Stimulated activated naive CD8-positive, alpha-beta T cell treated with anti-CD3 and anti-CD28 coated beads, Interleukin-15, Interleukin-2, amounts not matched to agents 100 U/mL and 50 U/mL, for 24 hours (primary cell): ENCODE data around the gene PHYHIPL.
"Not testable (repeated sequence)": the region's sequence is repeated elsewhere in the genome, so short reads cannot be mapped to it uniquely, and the experiment has no call there.

Source experiments
- ATAC-seq: fragments of 150-1000 bp; cut with Tn5 transposase; one replicate; pipeline ENCODE4 v1.10.0; 2021
- DNase-seq: peaks from one replicate; pipeline ENCODE4 v3.0.0; 2021

The PHYHIPL gene

DNA sequence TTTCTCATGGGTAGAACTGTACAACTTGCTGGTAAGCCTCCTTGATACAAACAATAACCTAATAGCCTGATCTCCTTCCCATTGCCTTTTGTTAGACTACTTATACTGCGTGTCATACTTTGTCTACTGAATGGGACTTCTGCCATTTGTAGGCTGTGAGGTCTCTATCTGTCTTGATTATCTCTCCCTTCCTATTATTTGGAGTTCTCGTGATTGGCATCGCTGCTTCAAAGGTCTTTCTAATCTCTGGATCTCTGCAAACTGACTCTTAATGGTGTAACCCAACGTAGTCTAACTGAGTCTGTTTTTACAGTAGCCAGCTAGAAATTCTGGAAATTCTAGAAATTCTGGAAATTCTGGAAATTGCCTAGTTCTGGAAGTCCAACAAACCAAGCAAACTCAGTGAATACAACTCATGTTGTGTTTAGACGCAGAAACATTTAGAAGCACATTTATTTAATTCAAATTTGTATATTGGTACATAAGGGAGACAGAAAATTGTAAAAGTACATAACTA, 29.8 kb downstream of the PHYHIPL start:
- no peak for ATAC-seq
- DNase-seq: no peak

DNA sequence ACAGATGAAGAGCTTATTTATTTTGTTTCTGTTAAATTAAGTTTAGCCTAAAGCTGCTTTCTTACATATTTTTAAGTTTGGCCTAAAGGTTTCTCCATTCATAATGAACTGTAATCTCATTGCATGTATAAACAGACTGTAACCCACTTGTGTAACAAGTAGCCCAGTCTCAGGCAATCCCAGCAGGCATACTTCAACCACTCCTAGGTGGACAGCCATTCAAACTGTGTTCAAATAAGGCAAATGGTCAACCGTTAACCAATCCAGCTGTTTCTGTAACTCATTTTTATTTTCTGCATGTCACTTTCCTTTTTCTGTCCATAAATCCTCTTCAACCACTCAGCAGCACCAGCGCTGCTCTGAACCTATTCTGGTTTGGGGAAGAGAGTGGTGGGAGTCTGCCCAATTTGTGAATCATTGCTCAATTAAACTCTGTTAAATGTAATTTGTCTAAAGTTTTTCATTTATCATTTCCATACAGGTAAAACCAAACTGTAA, 35.9 kb downstream of the PHYHIPL start:
- ATAC-seq (no peak), DNase-seq (no peak)

DNA sequence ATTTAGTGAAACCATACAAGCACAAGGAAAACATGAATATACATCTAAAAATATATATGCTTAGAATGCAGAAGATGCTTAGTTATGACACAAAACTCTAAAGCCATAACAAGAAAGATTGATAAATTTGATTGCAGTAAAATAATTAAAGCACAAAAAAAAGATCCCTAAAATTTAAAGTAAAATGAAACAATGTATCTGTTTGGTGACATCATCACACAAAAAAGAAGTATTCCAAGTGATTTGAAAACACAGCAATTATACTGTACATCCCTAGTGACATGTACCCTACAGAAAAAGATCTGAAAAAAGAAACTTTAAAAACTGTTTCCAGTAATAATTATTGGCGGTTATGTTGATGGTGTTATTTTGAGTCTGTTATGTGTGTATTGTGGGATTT, 37.7 kb downstream of the PHYHIPL start:
- ATAC-seq: no peak

DNA sequence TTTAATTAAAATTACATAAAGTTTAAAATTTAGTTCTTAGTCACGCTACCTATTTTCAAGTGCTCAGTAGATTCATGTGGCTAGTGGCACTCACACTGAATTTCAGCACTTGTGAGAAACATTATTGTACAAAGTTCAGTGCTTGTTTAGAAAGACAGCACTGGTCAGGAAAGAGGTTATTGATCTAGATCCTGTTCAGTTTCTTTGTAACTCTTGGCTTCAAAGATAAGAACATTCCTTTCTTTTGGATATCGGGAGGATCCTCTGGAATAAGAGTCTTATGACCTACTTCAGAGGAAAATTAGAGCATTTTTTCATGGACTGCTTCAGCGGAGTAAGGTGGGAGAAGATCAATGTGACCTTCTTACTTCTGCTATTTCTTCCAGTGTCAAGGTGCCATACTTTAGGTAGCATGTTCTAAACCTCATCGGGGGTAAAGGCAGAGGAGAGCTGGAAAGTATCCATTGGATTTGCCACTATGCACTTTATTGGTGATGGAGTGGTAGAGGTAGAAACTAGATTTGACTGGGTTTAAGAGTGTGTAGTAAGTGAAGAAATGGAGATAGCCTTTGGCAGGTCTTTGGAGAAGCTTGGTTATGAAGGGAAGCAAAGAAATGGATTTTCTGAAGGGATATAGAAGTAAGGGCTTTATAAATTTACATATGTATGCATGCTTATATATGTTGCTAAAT, 39.9 kb downstream of the PHYHIPL start:
- no peak for DNase-seq
- no peak for ATAC-seq

More for the DNA sequence above, 37.7 kb downstream of the PHYHIPL start:
- DNase-seq: no peak

DNA sequence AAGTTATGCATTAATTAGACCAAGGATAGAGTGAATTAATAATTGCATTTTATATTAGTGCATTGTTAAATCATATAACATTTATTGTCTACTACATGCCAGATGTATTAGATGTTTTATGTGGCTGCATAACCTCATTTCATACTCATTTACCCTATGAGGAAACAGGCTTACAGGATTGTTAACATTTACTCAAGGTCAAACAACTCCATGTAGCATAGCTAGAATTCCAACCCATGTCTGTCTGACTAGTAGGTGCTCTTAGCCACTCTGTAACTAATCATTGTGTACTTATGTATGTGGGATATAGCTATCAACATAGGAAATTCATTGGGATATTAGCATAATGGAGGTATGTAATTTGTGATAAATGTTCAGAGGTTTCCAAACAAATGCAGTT, 46.3 kb downstream of the PHYHIPL start:
- DNase-seq (no peak), ATAC-seq (no peak)

DNA sequence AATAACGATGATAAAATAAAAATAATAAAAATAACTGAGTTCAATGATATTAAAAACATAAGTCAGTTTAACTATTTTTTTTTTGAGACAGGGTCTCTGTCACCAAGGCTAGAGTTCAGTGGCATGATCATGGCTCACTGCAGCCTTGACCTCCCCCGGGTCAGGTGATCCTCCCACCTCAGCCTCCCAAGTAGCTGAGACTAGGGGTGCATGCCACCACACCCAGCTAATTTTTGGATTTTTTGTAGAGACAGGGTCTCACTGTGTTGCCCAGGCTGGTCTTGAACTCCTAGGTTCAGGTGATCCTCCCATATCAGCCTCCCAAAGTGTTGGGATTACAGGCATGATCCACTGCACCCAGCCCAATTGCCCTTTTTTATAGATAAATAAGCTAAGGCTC, 47.2 kb downstream of the PHYHIPL start:
- not testable (repeated sequence) for DNase-seq, ATAC-seq

DNA sequence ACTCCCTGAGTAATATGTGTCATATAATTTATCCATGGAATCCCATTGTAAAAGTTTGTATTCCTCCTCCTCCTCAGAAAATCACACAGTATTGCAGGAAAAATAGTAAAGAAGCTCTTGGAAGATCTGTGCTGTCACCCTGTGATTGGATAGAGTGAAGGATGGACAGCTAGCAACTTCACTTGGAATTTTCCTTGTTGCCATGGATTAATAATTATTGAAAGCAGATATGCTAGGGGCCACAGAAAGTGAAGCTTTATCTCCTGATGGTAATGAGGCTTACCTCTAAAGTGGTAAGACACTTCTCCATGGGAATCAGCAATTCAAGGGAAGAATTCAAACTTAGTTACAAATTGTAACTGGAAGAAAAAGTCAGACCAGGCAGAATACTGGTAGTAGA, 48.8 kb downstream of the PHYHIPL start:
- ATAC-seq: no peak

DNA sequence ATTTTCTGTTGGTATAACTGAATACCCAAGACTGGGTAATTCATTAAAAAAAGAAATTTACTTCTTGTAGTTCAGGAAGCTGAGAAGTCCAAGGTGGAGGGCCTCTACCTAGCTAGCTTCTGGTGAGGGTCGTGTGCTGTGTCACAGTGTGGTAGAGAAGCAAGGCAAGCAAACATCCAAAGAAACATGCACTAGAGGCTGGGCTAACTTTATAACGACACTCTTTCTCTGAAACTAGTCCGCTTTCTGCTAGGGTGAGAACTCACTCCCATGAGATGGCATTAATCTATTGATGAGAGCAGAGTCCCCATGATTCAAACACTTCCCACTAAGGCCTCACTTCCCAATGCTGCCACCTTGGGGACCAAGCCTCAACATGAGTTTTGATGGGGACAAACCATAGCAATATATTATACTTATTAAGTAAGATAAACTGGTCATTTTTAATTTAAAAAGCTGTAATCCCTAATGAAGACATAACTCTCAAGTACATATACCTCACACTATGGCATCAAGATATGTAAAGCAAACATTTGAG, 50.8 kb downstream of the PHYHIPL start:
- ATAC-seq: no peak

More for the DNA sequence above, 48.8 kb downstream of the PHYHIPL start:
- no peak for DNase-seq

DNA sequence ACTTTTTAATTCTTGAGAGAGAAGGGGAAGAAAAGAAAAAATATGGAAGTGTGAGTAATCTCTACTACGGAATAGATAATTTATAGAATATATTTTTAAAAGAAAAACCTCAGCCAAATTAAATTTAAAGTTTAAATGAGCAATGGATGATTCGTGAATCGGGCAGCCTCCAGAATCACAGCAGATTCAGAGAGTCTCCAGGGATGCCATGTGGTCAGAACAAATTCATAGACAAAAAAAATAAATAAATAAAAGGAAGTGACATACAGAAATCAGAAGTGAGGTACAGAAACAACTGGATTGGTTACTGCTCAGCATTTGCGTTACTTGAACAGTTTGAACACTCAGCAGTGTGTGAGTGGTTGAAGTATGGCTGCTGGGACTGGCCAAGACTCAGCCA, 53.0 kb downstream of the PHYHIPL start:
- no peak for DNase-seq
- ATAC-seq: no peak

More for the DNA sequence above, 50.8 kb downstream of the PHYHIPL start:
- DNase-seq: no peak

DNA sequence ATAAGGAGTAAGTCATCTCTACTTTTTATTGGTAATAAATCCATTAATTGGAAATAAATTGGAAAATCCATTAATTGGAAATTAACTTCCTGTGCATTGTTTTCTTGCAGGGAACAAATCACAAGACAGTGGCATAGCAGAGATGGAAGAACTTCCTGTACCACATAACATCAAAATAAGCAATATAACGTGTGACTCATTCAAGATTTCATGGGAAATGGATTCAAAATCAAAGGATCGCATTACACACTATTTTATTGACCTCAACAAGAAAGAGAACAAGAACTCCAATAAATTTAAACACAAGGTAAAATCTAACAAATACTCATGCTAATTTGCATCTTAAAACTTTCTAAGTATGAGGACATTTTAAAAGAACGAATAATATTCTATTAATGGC, 57.8 kb downstream of the PHYHIPL start:
- ATAC-seq: no peak

DNA sequence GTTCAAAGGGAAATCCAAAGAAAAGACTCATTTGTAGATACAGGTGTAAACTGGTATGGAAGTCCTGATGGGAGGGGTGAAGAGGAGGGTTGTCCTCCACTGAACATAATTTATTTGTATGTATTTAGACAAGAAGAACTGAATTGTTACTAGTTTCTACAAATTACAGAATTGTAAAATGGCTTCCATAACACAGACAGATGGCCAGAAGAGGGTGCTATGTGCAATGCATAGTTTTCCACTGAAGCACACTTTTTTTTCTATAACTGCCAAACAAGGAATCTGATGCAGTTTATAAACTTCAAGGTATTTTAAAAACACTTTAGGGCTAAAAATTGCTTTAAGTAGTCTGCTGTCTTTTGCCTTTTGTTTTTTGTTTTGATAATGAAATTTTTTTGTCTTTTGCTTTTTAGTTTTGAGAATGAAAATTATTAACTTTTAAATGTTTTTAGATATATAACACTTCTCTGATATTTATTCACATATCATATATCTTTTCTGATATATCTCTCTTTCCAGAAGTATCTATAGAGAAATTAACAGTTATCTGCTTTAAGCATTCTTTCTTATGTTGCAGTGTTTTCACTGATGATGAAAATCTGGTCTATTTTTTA, 58.5 kb downstream of the PHYHIPL start:
- DNase-seq (no peak), ATAC-seq (no peak)

More for the DNA sequence above, 57.8 kb downstream of the PHYHIPL start:
- no peak for DNase-seq

DNA sequence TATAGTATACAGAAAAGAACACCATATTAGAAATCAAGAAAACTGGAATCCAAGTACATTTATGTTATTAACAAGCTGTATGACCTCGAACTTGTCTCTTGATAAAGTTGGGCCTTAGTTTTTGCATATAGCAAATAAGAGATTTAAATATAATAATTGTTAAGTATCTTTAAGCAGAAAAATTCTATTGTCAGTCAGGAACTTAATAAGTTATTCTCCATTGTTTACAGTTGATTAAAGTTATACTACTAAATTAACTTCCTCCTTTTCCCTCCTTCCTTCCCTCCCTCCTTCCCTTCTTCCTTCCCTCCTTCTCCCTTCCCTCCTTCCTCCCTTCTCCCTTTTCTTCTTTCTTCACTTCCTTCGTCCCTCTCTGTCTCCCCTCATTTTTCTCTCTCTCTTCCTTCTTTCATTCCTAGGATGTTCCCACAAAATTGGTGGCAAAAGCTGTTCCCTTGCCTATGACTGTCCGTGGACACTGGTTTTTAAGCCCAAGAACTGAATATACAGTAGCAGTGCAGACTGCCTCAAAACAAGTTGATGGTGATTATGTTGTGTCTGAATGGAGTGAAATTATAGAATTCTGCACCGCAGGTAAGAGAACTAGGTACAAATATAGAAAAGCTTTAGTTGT, 59.7 kb downstream of the PHYHIPL start:
- DNase-seq (no peak), ATAC-seq (no peak)

DNA sequence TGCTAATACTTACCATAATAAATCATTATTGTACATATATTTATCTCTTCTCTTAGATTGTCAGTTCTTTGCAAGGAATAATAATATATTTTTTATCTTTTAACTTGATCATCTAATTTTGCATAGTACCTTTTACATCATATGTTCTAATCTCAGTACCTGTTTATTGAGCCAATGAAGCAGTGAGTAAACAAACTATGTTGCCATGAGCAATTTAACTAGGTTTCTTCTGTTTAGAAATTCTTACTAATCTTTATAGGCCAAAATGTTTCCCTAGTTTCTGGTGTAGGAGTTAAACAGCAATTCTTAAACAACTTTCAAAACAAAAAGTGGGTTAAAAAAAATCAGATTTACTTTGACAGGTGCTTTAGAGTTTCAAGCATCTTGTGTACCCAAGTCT, 61.3 kb downstream of the PHYHIPL start:
- no peak for DNase-seq
- no peak for ATAC-seq

DNA sequence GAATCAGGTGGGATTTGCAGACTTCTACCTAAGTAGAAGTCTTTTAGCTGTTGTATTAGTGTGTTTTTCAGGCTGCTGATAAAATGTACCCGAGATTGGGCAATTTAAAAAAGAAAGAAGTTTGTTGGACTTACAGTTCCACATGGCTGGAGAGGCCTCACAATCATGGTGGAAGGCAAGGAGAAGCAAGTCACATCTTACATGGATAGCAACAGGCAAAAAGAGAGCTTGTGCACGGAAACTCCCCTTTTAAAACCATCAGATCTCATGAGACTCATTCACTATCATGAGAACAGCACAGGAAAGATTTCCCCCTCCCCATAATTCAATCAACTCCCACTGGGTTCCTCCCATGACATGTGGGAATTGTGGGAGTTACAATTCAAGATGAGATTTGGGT, 62.7 kb downstream of the PHYHIPL start:
- DNase-seq, ATAC-seq: not testable (repeated sequence)

DNA sequence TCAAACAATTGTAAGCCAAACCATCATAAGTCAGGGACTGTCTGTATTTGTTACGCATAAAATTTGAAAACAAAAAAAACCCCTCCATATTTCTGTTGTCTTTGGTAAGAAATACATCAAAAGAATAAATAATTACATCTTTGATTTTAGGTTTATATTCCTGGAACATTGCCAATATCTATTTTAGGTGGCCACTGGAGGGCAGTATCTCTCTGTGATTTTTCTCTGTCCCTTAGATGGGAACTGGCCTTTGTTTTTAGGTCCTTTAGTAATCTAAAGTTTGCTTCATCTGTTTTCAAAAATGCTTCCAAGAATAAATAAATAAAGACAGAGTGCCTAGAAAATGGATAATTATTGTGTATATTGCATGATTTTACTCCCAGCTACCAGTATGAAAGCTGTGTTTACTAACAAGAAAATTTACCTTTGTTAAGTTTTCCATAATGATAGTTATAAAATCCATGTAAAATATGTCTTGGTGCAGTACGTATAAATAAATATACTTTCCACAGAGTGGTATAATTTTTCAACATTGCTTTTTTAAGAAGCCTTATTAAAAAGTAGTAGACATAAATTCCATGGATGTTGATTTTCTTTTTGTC, 64.2 kb downstream of the PHYHIPL start:
- DNase-seq: no peak
- ATAC-seq: no peak

DNA sequence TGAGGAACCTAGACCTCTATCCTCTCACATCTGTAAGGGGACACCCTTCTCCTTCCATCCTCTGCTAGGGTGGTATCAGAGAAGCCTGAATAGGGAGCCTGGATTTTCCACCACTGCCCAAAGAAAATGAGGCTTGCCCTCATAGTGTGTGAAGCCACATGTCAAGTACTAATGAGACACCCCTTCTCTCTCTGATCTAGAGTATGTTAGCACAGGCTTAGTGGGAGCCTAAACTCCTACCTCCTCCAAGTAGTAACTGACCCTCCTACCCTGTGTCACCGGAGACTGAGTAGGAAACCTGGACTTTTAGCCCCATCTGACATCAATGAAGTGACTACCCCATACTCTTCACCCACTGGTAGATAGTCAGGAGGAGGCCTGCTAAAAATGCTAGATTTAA, 65.6 kb downstream of the PHYHIPL start:
- ATAC-seq (no peak), DNase-seq (no peak)

DNA sequence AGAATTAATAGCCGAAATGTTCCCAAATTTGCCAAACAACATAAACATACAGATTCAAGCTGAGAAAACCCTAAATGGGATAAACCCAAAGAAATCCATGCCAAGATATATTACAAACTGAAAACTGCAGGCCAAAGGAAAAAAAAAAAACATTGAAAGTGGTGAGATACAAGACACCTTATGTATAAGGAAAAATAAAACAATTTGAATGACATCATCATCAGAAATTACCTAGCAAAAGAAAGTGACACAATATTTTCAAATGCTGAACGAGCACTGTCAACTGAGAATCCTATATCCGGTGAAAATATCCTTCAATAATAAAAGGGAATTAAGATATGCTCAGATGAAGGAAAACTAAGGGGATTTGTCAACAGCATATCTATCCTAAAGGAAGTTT, 66.5 kb downstream of the PHYHIPL start:
- ATAC-seq (no peak), DNase-seq (no peak)

DNA sequence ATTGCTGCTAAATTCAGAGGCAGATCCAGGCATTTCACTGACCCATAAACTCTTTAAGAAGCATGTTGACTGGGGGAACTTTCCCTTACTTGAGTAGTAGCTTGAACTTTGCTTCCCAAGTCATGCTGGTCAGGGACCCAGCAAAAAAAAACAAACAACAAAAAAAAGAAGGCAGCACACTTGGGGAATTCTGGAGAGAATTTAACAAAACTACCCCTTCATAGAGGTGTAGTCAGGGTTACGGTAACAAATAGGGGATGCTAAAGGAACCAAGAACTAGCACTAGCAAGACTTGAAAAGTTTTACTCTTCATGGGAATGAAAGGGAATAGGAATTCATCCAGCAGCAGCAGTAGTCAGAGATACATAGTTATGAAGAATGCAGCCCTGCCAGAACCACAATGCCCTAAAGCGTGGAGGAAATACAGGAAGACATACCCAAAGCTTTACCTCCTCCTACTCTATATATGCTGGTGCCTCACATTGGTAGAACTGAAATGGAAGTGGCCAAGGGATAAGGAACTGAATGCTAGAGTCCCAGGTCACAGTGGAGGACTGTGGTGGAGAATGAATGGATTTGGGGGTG, 67.3 kb downstream of the PHYHIPL start:
- DNase-seq (no peak), ATAC-seq (no peak)

DNA sequence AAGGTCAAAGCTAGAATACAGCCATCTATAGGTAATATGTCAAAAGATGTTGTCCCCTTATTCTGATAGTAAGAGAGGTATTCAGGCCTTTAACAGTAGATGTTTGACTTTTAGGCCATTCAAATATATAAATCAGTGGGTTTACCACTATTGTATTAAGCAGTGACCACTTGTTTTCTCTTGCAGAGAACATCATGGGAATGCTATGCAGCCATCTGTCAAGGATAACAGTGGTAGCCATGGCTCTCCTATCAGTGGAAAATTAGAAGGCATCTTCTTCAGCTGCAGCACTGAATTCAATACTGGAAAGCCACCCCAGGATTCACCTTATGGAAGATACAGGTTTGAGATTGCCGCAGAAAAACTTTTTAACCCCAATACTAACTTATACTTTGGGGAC, 68.4 kb downstream of the PHYHIPL start:
- no peak for ATAC-seq

DNA sequence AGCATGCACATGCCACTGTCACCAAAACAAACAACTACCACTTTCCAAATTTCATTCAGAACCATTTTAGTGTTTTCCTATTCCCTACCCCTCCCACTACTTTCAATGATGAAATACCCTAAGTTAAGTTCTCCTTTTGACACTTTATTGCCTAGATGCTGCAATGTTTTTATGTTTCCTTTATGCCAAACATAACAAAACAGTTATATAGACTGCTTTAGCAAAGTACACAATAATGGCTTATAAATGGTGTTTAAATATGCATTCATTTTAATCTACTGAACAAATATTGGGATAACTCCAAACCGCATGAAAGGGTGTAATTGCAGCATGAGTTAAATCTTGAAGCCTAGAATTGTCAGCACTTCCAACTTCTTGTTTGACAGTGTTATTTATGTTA, 69.2 kb downstream of the PHYHIPL start:
- DNase-seq (no peak), ATAC-seq (no peak)

More for the DNA sequence above, 68.4 kb downstream of the PHYHIPL start:
- no peak for DNase-seq

DNA sequence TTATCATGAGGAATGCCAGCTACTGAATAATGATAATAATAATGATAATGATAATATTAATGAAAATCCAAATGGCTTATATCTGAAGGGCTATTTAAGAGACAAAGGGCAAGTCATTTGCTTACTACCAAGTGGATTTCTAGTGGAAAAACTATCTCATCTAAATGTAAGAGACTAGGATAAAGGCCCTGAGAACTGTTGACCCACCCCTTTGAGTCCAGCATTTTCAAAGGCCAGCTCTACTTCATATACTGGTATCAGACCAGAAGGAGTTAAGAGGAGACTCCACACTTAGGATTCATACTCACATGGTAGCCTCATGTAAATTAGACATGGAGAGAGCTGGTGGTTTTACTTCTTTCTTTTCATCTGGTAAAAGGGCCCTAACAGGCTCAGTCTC, 76.0 kb downstream of the PHYHIPL start:
- ATAC-seq (no peak), DNase-seq (no peak)

DNA sequence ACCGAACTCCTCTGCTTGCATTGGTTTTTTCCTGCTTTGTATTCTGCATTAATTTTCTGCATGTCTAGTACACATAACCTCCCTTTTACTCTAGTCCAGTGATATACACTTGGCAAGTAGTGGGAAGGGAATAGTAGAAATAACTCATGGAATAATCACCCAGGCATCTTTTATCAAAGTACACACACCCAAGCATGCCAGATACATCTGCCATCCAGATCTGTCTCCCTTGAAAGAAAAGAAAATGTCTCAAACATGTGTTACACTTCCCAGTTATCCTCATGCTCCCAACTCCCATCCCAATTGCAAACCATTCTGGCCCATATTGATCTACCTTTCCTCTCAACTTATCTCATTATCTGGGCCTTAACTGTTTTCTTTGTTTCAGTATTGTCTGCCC, 79.0 kb downstream of the PHYHIPL start:
- no peak for DNase-seq
- ATAC-seq: no peak
